Kidney tubule cell (primary cell): ENCODE measurements around the gene PTPRE.

Experiments
- DNase-seq: peaks from one replicate; pipeline ENCODE4 v3.0.0-alpha.2; 2018; ENCODE audit warnings: low spot score

Gene PTPRE

DNA sequence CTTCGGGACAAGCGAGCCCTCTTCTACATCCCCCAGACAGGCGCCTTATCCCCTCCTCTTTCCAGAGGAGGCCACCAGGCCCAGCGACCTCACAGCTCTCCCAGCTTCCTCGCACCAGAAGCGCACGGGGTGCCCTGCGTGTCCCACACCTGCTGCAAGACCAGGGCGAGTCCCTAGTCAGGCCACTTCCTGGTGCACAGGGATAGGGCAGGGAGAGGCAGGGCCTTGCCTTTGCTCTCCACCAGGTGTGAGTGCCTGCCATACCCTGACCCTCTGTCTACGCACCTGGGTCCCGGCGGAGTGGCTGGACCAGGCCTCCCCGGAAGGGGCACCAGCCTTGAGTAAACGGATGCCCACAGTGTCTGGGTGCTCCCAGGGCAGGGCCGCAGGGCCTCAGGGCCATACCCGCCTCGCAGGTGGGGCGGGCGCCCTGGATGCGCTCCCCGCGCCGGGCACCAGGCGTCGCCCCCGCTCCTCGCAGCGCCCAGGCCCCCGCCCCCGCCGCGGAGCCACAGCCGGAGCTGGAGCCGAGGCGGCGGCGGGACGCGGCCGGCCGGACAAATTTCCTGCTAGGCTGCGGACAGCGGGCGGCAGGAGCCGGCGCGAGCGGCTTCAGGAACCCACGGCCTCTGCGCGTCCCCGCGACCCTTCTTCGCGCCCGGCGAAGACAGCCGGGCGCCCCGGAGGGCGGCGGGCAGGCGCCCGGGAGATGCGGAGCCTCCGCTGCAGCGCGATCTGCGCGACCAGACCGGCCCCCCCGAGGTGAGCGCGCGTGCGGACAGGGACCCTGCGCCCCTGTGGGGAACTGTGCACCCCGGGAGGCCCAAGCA, at the start of gene PTPRE:
Gene PTPRE (plus strand): TSS at position 556 of the 830 bp plus-strand sequence. CDS start 133,779 bp downstream, outside the sequence.
- DNase-seq = peak; percentile 84

DNA sequence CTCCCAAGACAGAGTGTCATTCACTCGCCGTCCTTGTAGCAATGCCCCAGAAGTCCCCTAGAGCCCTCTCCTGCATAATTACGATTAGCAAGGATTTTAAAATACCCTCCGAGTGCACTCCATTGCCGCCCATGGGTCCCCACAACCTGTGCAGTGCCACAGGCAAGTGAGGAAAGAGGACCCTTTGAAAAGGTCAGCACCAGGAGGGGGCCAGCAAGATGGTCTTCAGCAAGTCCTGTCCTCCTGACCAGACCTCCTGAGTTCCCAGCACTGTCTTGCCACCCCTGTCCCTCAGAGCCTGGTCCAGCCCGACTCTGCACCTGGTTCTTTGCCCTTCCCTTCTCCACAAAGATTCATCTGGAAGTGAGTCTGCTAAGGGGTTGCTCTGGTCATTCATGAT, 46.3 kb upstream of the PTPRE start:
- DNase-seq = no peak

DNA sequence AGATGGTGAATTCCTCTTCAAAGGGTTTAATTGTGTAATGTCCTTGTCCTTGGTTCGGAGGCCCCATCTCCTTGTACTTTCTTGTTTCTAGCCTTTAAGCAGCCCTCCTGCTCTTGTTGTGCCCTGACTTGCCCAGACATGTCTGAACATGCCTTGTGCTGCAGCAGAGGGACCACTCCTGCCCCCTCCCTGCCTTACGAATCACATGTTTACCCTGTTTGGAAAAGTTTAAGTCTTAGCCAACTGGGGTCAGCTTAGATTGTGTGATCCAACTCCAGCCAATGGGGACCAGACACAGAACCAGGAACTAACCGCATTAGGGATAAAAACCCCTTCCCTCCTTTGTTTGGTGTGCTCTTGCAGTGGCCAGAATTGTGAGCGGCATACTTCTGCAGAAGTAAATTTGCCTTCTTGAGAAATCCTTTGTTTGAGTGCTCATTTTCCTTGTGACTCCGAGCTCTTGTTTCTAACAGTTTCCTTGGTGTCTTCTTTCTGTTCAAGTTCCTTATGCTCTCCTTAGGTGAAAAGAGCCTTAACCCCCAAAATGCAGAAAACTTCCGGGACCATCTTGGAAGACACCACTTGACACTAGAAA, 43.6 kb upstream of the PTPRE start:
- DNase-seq = no peak

GRCh38 chr10:127866276-127867013, 40.5 kb upstream of the PTPRE start:
- no peak for DNase-seq

- DNase-seq = no peak
These were observed 39.1 kb upstream of the PTPRE start for GRCh38 chr10:127867805-127868204.

- no peak for DNase-seq
These were observed 37.6 kb upstream of the PTPRE start for GRCh38 chr10:127869329-127869728.

- DNase-seq = no peak
These were observed 35.3 kb upstream of the PTPRE start for GRCh38 chr10:127871631-127872010.

DNA sequence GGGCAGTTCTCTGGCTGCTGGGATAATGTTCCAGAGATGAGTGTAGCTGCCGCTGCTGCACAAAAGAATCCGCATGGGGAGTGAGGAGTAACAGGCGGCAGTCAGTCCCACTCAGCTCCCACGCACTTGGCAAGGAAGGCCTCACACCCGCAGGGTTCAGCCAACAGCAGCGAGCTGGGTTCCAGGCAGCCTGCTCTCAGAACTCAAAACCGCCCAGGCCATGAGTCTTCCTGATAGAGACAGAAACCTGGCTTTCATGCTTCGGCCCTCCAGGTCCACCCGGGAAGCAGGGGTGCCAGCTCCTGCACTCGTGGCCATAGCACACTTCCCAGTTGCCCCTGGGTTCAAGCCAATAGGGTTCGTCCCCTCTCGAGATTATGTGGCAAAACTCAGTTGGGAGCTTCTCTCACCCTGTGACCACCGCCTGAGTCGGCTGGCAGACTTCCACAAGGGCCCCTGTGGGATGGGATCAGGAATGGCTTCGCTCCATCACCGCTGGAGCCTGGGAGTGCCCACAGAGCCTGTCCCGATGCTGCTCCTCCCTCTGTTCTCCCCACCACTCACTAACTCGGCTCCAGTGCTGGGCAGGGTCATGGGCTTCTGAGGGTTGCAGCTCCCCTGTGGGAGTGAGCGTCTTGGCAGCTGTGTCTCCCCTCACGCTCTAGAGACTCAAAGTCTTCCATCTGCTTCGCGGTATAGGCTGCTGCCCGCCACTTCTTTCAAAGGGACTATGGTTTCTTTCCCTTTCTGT, 34.7 kb upstream of the PTPRE start:
- DNase-seq = no peak

DNA sequence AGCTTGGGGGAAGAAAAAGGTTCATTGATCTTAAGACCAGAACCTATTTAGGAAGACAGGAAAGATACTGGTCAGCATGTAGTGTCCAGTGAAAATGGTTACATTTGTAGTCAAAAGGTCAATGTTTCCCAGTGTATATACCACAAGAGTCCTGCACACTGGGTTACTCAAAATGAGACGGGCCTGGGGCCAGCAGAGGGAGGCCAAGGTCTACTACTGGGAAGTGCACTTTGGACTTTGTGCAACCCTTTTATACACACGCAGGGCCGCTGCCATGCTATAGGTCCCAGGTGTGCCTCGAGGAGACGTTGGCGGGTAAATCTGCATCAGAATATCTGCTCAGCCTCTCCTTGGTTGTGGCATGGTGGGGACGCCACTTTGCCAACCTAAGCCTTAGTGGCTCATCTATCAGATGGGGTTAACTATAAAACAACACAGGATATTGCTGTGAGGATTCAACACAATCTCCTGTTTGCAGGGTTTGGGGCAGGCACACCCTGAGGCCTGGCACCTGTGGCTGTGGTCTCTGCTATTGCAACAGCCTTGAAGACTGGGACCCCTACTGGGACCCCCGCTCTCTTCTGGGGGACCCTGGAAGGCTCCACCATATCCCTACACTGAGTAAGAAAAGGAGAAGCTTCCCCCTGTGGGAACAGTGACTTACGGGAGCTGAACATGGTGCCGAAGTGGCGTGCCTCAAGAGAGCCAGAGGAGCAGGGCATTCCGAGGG, 33.9 kb upstream of the PTPRE start:
- peak; percentile 22 for DNase-seq

- DNase-seq = no peak
These were observed 32.9 kb upstream of the PTPRE start for GRCh38 chr10:127873901-127874470.

GRCh38 chr10:127874671-127875448, 32.0 kb upstream of the PTPRE start:
- no peak for DNase-seq

GRCh38 chr10:127875449-127875765, 31.5 kb upstream of the PTPRE start:
- DNase-seq = no peak

DNA sequence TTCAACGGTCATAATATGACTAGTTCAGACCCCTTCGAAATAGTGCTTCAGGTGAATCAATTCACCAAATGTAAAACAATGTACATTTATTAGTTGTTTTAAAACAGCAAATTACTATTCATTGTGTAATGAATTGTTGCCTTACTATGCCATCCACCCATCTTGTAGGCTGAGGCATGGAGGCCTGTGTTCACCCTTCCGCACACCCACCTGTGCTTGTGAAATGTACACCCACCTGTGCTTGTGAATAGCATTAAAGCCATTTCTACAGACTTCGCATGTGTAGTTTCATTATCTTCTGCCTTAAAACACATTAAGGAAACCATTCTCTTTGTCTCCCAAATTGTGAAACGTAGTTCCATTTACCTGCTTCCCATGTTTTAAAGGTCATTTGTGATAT, 31.0 kb upstream of the PTPRE start:
- DNase-seq = no peak

- DNase-seq = no peak
These were observed 29.8 kb upstream of the PTPRE start for GRCh38 chr10:127877116-127877515.

DNA sequence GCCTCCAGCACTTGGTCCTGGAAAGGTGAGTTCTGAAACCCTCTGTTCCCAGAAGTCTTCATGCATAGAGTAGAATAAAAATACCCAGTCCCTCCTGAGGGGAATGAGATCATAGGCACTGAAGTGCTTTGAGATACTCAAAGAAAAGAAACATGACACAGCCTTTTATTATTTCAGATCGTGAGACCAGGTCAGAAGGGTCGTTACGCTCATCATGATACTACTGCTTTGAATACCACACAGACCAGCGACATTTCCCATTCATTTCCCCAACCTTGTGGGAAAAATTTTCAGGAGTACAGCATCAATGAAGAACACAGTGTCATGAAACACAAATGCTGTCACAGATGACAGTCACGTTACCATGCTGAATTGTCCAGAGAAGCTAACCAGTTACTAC, 29.2 kb upstream of the PTPRE start:
- DNase-seq = peak; percentile 35

DNA sequence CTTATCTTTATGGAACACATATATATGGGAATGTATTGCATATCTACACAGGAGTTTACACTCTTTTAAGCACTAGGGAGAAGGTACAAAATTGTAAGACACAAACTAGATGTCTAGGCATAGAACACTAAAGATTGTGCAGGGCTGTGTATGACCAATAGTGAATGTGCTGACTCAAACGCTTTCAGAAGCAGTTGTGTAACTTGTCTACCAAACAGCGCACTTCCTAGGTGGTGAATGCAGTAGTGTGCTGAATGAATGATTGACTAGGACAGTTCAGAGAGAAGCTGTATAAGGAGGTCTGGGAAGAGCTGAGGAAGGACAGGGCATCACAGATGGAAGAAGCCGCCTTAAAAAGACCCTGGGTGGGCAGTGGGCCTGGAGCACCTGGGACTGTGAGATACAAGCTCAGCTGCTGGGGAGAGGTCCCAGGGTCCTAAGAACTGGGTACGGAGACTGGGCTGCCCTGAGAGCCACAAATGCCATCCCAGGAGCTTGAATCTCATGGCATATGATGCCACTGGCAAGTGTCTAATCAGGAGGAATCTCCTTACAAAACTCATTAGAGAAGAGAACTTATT, 28.3 kb upstream of the PTPRE start:
- DNase-seq = peak; percentile 45

DNA sequence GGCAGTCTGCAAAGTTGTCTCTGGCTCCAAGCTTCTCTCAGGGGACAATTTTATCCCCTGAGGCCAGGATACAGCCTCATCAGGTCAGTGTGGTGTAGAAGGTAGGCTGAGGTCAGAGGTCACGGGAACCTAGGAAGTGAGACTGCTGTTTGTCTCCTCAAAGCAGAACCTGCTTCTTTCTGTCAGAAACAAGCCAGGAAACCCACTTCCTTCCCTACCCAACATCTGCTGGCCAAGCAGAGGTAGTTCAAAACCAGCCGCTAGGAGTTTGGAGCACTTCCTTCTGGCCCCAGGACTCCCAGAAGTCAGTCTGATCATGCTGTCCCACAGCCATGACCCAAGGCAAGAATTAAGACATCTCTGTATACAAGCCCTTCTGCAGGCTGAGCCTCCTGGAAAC, 26.3 kb upstream of the PTPRE start:
- no peak for DNase-seq

DNA sequence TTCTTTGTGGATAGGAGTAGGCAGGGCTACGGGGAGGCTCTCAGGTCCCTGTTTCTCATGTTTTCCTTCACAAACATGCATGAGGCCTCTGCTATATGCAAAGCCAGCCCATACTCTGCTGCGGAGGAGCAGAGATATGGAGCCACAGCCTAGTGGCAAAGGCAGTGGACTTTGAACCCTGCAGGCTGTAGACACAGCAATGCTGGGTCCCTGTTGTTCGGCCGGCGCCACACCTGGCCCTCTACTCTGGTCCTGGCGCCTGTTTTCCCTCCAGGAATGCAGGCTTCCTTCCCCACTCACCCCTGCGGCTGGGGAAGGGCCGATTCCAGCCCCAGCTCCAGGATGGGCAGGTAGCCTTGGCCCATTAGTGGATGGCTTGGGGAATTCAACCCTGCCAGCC, 25.6 kb upstream of the PTPRE start:
- DNase-seq = no peak

DNA sequence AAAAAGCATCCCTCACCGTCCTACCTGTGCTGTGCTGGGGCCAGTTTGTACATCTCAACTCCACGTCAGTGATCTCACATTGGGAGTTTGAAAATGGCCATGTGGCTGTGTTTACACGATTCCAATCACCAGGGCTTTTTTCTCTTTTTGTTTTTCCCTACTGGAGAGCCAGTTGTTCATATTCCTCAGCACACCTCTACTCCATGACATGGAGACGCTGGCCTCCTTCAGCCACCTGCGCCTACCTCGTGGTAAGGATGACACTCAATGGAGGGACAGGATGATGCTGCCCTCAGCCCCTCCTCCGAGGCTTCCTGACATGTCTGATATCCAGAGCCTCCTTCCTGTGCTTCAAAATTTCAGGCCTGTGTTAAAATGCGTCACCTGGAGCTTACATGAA, 24.5 kb upstream of the PTPRE start:
- no peak for DNase-seq

- no peak for DNase-seq
These were observed 24.0 kb upstream of the PTPRE start for GRCh38 chr10:127882801-127883459.
